GM23338 (cell line): ENCODE results near the gene MYOT.

Experiments used
- CREB1 ChIP-seq: fragments of 250-450 bp; sonication (Bioruptor Pico); IDR thresholded peaks from 2 replicates; pipeline ENCODE4 v1.5.0; 2020; ENCODE audit warnings: low read depth, mild to moderate bottlenecking, moderate library complexity
- EZH2 ChIP-seq: fragments of 200-600 bp; sonication (generic); IDR thresholded peaks from one replicate; pipeline ENCODE4 v1.8.0; 2017; ENCODE audit warnings: antibody characterized with exemption, mild to moderate bottlenecking, low read depth; ENCODE audit not compliant: unreplicated experiment
- POLR2AphosphoS5 ChIP-seq: IDR thresholded peaks from 2 replicates; pipeline ENCODE4 v1.6.1; 2016; ENCODE audit warnings: antibody characterized with exemption, low read depth
- REST ChIP-seq: IDR thresholded peaks from one replicate; pipeline ENCODE4 v1.6.1; 2018; ENCODE audit warnings: antibody characterized with exemption; ENCODE audit not compliant: unreplicated experiment
- TF ChIP-seq, protein P1 (sequence below), 2 experiments: fragments of 200-600 bp in 1 of 2; sonication (generic) in 1 of 2; conservative IDR thresholded peaks; 2 replicates each; pipeline versions ENCODE4 v1.5.1 to v1.6.1; 2016 to 2017; ENCODE audit warnings: antibody characterized with exemption in 2 of 2, low read depth in 2 of 2, mild to moderate bottlenecking in 2 of 2, moderate library complexity in 1 of 2
- TF ChIP-seq, protein P2 (sequence below): fragments of 250-450 bp; sonication (Bioruptor Pico); IDR thresholded peaks from 2 replicates; pipeline ENCODE4 v1.5.0; 2020; ENCODE audit warnings: mild to moderate bottlenecking, moderate library complexity

DNA sequence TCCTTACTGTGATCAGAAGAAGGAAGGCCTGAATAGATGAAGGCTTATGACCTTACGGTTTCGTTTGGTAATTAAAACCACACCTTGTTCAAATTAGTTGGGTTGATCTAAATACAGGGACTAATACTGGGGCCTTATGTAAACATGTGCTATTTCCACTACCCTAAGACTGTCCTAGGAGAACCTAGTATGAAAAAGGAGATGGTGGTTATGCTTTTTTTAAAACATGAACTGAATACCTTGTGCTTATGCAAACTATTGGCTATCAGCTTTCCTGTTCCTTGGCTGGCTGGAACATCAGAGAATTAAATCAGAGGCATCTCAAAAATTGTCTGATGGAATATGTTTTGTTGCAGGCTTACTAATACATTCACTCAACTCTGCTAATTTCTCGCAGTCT is 3.9 kb downstream of the MYOT start:
- TF ChIP-seq, protein P1, sequence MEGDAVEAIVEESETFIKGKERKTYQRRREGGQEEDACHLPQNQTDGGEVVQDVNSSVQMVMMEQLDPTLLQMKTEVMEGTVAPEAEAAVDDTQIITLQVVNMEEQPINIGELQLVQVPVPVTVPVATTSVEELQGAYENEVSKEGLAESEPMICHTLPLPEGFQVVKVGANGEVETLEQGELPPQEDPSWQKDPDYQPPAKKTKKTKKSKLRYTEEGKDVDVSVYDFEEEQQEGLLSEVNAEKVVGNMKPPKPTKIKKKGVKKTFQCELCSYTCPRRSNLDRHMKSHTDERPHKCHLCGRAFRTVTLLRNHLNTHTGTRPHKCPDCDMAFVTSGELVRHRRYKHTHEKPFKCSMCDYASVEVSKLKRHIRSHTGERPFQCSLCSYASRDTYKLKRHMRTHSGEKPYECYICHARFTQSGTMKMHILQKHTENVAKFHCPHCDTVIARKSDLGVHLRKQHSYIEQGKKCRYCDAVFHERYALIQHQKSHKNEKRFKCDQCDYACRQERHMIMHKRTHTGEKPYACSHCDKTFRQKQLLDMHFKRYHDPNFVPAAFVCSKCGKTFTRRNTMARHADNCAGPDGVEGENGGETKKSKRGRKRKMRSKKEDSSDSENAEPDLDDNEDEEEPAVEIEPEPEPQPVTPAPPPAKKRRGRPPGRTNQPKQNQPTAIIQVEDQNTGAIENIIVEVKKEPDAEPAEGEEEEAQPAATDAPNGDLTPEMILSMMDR (conservative IDR thresholded peaks at IDR 0.05; ENCODE audit: low read depth in 2 of 2): no peak
- no peak for TF ChIP-seq EZH2
- TF ChIP-seq CREB1 (CRISPR knock-in tag): no peak
- no peak for TF ChIP-seq POLR2AphosphoS5
- TF ChIP-seq REST: no peak
- TF ChIP-seq, protein P2, sequence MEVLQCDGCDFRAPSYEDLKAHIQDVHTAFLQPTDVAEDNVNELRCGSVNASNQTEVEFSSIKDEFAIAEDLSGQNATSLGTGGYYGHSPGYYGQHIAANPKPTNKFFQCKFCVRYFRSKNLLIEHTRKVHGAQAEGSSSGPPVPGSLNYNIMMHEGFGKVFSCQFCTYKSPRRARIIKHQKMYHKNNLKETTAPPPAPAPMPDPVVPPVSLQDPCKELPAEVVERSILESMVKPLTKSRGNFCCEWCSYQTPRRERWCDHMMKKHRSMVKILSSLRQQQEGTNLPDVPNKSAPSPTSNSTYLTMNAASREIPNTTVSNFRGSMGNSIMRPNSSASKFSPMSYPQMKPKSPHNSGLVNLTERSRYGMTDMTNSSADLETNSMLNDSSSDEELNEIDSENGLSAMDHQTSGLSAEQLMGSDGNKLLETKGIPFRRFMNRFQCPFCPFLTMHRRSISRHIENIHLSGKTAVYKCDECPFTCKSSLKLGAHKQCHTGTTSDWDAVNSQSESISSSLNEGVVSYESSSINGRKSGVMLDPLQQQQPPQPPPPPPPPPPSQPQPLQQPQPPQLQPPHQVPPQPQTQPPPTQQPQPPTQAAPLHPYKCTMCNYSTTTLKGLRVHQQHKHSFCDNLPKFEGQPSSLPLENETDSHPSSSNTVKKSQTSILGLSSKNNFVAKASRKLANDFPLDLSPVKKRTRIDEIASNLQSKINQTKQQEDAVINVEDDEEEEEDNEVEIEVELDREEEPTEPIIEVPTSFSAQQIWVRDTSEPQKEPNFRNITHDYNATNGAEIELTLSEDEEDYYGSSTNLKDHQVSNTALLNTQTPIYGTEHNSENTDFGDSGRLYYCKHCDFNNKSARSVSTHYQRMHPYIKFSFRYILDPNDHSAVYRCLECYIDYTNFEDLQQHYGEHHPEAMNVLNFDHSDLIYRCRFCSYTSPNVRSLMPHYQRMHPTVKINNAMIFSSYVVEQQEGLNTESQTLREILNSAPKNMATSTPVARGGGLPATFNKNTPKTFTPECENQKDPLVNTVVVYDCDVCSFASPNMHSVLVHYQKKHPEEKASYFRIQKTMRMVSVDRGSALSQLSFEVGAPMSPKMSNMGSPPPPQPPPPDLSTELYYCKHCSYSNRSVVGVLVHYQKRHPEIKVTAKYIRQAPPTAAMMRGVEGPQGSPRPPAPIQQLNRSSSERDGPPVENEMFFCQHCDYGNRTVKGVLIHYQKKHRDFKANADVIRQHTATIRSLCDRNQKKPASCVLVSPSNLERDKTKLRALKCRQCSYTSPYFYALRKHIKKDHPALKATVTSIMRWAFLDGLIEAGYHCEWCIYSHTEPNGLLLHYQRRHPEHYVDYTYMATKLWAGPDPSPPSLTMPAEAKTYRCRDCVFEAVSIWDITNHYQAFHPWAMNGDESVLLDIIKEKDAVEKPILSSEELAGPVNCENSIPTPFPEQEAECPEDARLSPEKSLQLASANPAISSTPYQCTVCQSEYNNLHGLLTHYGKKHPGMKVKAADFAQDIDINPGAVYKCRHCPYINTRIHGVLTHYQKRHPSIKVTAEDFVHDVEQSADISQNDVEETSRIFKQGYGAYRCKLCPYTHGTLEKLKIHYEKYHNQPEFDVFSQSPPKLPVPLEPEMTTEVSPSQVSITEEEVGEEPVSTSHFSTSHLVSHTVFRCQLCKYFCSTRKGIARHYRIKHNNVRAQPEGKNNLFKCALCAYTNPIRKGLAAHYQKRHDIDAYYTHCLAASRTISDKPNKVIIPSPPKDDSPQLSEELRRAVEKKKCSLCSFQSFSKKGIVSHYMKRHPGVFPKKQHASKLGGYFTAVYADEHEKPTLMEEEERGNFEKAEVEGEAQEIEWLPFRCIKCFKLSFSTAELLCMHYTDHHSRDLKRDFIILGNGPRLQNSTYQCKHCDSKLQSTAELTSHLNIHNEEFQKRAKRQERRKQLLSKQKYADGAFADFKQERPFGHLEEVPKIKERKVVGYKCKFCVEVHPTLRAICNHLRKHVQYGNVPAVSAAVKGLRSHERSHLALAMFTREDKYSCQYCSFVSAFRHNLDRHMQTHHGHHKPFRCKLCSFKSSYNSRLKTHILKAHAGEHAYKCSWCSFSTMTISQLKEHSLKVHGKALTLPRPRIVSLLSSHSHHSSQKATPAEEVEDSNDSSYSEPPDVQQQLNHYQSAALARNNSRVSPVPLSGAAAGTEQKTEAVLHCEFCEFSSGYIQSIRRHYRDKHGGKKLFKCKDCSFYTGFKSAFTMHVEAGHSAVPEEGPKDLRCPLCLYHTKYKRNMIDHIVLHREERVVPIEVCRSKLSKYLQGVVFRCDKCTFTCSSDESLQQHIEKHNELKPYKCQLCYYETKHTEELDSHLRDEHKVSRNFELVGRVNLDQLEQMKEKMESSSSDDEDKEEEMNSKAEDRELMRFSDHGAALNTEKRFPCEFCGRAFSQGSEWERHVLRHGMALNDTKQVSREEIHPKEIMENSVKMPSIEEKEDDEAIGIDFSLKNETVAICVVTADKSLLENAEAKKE (CRISPR knock-in tag): no peak
